Cardiac atrium fibroblast (primary cell): Measurements from ENCODE around the gene SLC31A1. TPM values are rescaled to one million over a fixed set of nuclear protein-coding genes. Genes with fewer than 3 reads are reported as not detected.

ENCODE experiments used
- total RNA-seq: library from RNA; depleted of rRNA; stranded (reverse); fragments of >200 nt; gene quantifications from 2 replicates; pipeline ENCODE4 v1.2.3, GENCODE V29; 2015

The SLC31A1 gene
- 22.4 and 33.5 TPM in 2 replicates for total RNA-seq

DNA sequence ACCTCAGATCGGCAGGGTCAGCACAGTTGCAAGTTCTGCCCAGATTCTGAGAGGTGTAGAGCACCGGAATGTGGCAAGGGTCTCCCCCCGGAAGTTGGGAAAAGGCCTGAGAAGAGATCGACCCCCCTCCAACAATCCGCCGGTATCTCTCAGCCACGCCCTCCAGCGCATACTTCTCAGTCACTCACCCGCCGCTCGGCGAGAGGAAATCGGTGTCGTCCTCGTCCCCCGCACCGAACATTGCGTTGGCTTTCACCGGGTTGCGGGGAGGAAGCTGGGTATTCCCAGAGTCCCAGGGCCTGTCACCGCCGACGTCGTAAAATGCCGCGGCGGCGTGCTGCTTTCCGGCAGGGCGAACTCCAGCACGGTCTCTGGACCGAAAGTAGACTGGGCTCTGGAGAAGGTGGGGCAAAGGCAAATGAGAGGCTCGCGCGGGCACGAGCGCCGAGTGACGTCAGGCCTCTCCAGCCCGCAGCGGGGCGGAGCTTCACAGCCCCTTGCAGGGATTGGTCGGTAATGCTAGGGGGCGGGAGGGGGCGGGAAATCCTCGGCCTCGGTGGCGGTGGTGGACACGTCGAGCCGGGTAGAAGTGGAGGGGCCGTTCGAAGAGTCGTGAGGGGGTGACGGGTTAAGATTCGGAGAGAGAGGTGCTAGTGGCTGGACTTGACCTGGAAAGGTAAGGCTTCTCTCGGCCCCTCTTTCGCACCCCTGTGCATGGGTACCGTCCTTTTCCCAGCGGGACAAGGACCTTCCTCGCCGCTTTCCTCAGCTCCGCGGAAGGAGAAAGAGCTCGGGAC is at the start of gene SLC31A1, which contains the start of gene FKBP15:
SLC31A1 (plus strand) TSS at position 542 of the 797 bp plus-strand sequence. CDS start 34,605 bp downstream, outside the sequence.
FKBP15 (minus strand) TSS at position 275 of the 797 bp plus-strand sequence; CDS start at position 241, 34 bp downstream.

DNA sequence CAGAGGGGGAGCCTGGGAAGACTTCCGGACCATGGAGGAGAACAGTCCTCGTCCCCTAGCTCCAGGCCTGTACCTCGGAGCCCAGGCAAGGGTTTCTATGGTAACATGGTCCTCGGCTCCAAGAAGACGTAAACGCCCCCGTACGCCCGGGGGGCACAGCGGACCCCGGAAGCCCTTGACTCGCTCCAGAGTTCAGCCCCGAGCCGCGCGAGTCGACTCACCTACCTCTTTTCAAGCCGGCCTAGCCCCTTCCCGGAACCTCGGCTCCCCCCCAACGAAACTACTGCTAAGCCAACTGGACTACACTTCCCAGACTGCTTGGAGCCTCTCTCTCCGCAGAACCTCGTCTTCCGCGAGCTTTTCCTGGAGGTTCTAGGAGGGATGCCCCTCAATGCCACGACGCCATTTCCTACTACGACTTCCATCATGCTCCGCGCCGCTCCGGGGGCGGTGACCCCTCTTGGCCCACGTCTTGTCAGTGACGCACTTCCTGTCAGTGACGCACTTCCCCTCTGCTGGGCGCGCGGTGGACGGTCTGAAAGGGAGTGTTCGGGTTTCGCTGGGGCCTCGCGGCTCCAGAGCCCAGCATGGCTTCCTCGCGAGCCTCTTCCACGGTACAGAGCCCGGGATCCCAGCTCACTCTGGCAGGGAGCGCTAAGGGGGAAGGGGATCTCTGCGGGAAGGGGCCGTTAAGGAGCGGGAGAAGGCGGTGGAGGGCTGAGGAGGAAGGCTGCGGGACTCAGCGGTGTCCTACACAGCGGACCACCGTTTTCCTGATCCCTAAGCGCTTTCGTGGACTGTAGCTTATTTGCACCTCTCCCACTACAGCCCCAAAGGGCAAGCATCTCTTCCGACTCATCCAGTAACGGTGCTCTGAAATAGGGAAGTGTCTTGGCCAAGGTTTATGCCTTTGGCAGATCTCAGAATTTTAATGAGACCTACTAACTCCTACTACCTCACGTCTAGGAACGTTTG is 54.1 kb downstream of the SLC31A1 start, which contains the start of the genes CDC26 and PRPF4:
CDC26 (minus strand) TSS at position 416 of the 975 bp plus-strand sequence. CDS start 3,065 bp downstream, outside the sequence.
PRPF4 (plus strand) TSS at position 502 of the 975 bp plus-strand sequence; CDS start at position 588, 86 bp downstream.

DNA sequence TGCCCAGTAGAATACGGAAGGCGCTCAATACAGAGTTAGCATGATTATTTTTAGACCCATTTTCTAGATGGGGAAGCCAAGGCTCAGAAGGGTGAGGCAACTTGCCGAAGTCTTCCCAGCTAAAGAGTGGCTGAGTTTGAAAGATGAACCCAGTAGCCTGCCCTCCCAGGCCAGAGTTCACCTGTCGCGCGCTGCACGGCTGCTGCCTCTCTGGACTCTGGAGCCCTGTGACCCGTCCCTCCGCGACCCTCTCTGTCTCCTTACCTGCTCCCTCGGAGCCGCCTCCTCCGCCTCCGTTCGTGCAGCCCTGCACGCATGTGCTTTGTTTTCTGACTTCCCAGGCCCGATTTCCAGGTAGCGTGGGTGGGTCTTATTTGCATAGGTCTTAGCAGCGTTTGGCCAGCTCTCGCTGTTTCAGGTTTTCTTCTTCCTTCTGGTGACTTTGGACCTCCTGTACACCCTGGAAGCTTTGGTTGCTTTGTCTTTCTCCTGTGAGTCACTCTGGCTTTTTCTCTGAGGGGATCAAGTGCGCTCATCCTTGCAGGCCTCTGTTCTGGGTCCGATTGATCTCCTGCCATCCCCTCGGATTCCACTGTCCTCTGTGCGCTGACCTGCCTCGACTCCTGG is 81.6 kb downstream of the SLC31A1 start, which contains the start of gene RNF183:
RNF183 (minus strand) TSS at position 585 of the 627 bp plus-strand sequence. CDS start 5,192 bp downstream, outside the sequence.

Other genes starting within 250 kb of the SLC31A1 start
- gene ZNF883, start 209.4 kb upstream of the SLC31A1 start, total RNA-seq = 1.8 and 2.0 TPM in 2 replicates
- gene ZFP37, start 164.8 kb upstream of the SLC31A1 start, total RNA-seq = 0.36 and 1.1 TPM in 2 replicates
- 4.7 and 5.3 TPM in 2 replicates for gene SLC31A2, start 70.5 kb upstream of the SLC31A1 start, total RNA-seq
- gene FKBP15, start 267 bp upstream of the SLC31A1 start, total RNA-seq = 14.1 and 14.6 TPM in 2 replicates
- 33.2 and 33.4 TPM in 2 replicates for gene CDC26, start 54.0 kb downstream of the SLC31A1 start, total RNA-seq
- gene PRPF4, start 54.1 kb downstream of the SLC31A1 start, total RNA-seq = 22.4 and 27.8 TPM in 2 replicates
- gene RNF183, start 81.8 kb downstream of the SLC31A1 start, total RNA-seq = not detected in 2 replicates
- 0.49 and 0.90 TPM in 2 replicates for gene WDR31, start 118.7 kb downstream of the SLC31A1 start, total RNA-seq
- gene BSPRY, start 128.0 kb downstream of the SLC31A1 start, total RNA-seq = not detected in 2 replicates
- 7.0 and 8.4 TPM in 2 replicates for gene HDHD3, start 155.4 kb downstream of the SLC31A1 start, total RNA-seq
- 19.5 and 26.6 TPM in 2 replicates for gene ALAD, start 179.7 kb downstream of the SLC31A1 start, total RNA-seq
- gene POLE3, start 189.1 kb downstream of the SLC31A1 start, total RNA-seq = 32.1 and 35.3 TPM in 2 replicates
- gene C9orf43, start 189.2 kb downstream of the SLC31A1 start, total RNA-seq = 0.16 TPM in 1 of 2 replicates, not detected in the other
- 36.5 and 62.0 TPM in 2 replicates for gene RGS3, start 242.2 kb downstream of the SLC31A1 start, total RNA-seq